Measurements from ENCODE around the gene RPS6KA6. TPM values are rescaled to one million over a fixed set of nuclear protein-coding genes. Genes with fewer than 3 reads are reported as not detected.
"Not testable (repeated sequence)": the region's sequence is repeated elsewhere in the genome, so short reads cannot be mapped to it uniquely, and the experiment has no call there.

The RPS6KA6 gene
- total and polyA plus RNA-seq, 12 donors: 0.91 to 6.3 (median 4.3) TPM

DNA sequence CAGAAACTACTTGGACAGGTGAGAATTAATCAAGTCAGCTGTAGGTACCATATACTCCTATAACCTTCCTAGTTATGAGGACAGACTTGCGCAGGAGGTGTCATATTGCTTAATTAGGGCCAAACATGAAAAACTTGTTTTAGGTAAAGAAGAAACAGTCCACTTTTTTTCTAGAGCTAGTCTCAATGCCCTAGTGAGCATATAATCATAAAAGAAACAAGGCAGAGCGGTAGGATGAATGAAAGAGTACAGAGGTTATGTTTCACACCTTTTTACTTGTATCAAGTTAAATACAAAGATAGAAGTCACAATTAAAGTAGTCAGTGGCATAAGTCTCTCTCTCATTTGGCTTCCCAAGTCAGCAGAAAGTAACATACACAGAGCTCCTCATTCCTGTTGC, 88.9 kb downstream of the RPS6KA6 start:
- DNase-seq: no peak
- Histone ChIP-seq H3K4me1 (replicated peaks in 1 of 2) (no peaks in the 10 kb centered on the region), H3K4me3 (no peak overlapping the region), H3K9me3 (replicated peaks in 1 of 3) (no peaks in the 10 kb centered on the region), H3K27ac (no peak overlapping the region), H3K36me3 (replicated peaks in 1 of 2) (no peaks in the 10 kb centered on the region), H3K27me3 (no peaks in the 10 kb centered on the region)
- no peak for TF ChIP-seq POLR2A (IDR thresholded peaks at IDR 0.05)
- TF ChIP-seq, protein P1, sequence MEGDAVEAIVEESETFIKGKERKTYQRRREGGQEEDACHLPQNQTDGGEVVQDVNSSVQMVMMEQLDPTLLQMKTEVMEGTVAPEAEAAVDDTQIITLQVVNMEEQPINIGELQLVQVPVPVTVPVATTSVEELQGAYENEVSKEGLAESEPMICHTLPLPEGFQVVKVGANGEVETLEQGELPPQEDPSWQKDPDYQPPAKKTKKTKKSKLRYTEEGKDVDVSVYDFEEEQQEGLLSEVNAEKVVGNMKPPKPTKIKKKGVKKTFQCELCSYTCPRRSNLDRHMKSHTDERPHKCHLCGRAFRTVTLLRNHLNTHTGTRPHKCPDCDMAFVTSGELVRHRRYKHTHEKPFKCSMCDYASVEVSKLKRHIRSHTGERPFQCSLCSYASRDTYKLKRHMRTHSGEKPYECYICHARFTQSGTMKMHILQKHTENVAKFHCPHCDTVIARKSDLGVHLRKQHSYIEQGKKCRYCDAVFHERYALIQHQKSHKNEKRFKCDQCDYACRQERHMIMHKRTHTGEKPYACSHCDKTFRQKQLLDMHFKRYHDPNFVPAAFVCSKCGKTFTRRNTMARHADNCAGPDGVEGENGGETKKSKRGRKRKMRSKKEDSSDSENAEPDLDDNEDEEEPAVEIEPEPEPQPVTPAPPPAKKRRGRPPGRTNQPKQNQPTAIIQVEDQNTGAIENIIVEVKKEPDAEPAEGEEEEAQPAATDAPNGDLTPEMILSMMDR (IDR thresholded peaks at IDR 0.05): no peak
- intact Hi-C loops (cut with DNase I): no loop called here
- WGBS, 4 donors: 80 to 100% (median 90%) methylated on average over 1 to 2 of the region's 2 CpGs

DNA sequence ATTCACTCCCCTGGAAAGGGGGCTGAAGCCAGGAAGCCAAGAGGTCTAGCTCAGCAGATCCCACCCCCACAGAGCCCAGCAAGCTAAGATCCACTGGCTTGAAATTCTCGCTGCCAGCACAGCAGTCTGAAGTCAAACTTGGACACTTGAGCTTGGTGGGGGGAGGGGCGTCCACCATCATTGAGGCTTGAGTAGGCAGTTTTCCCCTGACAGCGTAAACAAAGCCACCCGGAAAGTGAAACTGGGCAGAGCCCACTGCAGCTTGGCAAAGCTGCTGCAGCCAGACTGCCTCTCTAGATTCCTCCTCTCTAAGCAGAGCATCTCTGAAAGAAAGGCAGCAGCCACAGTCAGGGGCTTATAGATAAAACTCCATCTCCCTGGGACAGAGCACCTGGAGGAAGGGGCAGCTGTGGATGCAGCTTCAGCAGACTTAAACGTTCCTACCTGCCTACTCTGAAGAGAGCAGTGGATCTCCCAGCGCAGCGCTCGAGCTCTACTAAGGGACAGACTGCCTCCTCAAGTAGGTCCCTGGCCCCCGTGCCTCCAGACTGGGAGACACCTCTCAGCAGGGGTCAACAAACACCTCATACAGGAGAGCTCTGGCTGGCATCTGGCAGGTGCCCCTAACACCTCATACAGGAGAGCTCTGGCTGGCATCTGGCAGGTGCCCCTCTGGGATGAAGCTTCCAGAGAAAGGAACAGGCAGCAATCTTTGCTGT, 108.4 kb downstream of the RPS6KA6 start:
- H3K27me3 ChIP-seq; H3K4me1 ChIP-seq (replicated peaks in 1 of 2); H3K36me3 ChIP-seq (replicated peaks in 1 of 2); DNase-seq; H3K4me3 ChIP-seq; H3K9me3 ChIP-seq (replicated peaks in 1 of 3); intact Hi-C loops (cut with DNase I); H3K27ac ChIP-seq: not testable (repeated sequence)
- 70 to 100% (median 74%) methylated on average over 1 to 9 of the region's 9 CpGs; no CpG with 5 or more reads in 1 of the 4 donors for WGBS, 4 donors

DNA sequence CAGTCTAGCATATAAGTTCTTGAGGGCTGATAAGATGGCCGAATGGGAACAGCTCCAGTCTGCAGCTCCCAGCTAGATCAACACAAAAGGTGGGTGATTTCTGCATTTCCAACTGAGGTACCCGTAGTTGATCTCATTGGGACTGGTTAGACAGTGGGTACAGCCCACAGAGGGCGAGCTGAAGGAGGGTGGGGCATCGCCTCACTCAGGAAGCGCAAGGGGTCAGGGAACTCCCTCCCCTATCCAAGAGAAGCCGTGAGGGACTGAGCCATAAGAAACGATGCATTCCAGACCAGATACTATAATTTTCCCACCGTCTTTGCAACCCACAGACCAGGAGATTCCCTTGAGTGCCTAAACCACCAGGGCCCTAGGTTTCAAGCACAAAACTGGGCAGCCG, 109.0 kb downstream of the RPS6KA6 start:
- 67 to 88% (median 81%) methylated on average over 8 to 9 of the region's 9 CpGs for WGBS, 4 donors
- intact Hi-C loops (cut with DNase I): no loop called here

DNA sequence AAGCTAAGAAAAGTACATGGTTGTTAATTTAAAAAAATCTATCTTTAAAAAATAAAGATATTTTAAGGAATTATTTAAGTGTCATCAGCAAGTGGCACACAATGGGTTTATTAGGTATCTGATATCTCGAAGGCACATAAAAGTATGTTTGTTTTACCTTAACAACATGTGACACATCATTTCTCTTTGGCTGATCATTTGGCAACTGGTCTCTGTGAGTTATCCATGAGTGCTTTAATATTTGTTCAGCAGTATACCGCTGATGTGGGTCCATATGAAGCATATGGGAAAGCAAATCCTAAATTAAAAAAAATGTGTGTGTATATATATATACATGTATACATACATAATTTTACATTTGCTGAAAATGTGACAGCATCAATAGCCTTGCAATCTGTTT, 123.2 kb downstream of the RPS6KA6 start:
- TF ChIP-seq, protein P1 (IDR thresholded peaks at IDR 0.05): no peak
- TF ChIP-seq POLR2A (IDR thresholded peaks at IDR 0.05): no peak

More for the DNA sequence above, 109.0 kb downstream of the RPS6KA6 start:
- Histone ChIP-seq H3K27ac (no peak overlapping the region), H3K27me3 (no peaks in the 10 kb centered on the region), H3K36me3 (replicated peaks in 1 of 2) (no peaks in the 10 kb centered on the region), H3K4me1 (replicated peaks in 1 of 2) (no peaks in the 10 kb centered on the region), H3K9me3 (replicated peaks in 1 of 3) (no peaks in the 10 kb centered on the region), H3K4me3 (no peak overlapping the region)
- TF ChIP-seq, protein P1 (IDR thresholded peaks at IDR 0.05): no peak
- TF ChIP-seq POLR2A (IDR thresholded peaks at IDR 0.05): no peak
- DNase-seq: no peak

DNA sequence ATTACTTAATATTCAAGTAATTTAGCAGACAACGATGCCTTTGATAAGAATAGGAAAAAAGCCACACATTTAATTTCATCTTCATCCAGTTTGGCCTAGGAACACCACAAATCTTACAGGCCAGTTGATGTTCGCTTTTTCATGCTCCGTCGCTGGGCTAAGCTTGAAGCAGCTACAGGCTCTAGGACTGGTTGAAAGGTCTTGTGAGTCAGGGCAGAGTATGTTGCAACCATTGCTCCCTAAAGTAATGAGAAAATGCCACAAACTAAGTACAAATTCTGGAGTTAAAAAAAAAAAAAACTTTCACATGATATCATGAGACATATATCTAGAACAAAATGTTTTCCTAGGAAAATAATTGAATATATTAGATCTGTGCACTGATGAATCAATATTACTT, 123.8 kb downstream of the RPS6KA6 start:
- 72 to 87% (median 82%) methylated on average over 4 of the region's 4 CpGs for WGBS, 4 donors
- H3K4me1 ChIP-seq (replicated peaks in 1 of 2): no peaks in the 10 kb centered on the region
- H3K4me3 ChIP-seq: no peak overlapping the region
- no peaks in the 10 kb centered on the region for H3K27me3 ChIP-seq
- H3K27ac ChIP-seq: no peak overlapping the region
- no peaks in the 10 kb centered on the region for H3K9me3 ChIP-seq (replicated peaks in 1 of 3)
- H3K36me3 ChIP-seq (replicated peaks in 1 of 2): no peaks in the 10 kb centered on the region
- no peak for DNase-seq
- TF ChIP-seq, protein P1 (IDR thresholded peaks at IDR 0.05): no peak
- TF ChIP-seq POLR2A (IDR thresholded peaks at IDR 0.05): no peak
- intact Hi-C loops (cut with DNase I): no loop called here

More for the DNA sequence above, 123.2 kb downstream of the RPS6KA6 start:
- H3K4me1 ChIP-seq (replicated peaks in 1 of 2): no peaks in the 10 kb centered on the region
- no peaks in the 10 kb centered on the region for H3K27me3 ChIP-seq
- H3K9me3 ChIP-seq (replicated peaks in 1 of 3): no peaks in the 10 kb centered on the region
- no peak overlapping the region for H3K4me3 ChIP-seq
- 74 to 98% (median 88%) methylated on average over 2 of the region's 2 CpGs for WGBS, 4 donors
- H3K36me3 ChIP-seq (replicated peaks in 1 of 2): no peaks in the 10 kb centered on the region
- no peak overlapping the region for H3K27ac ChIP-seq
- DNase-seq: no peak
- intact Hi-C loops (cut with DNase I): no loop called here
